Smooth muscle cell (in vitro differentiated cells): ENCODE measurements around the gene DSP. TPM values are rescaled to one million over a fixed set of nuclear protein-coding genes. Genes with fewer than 3 reads are reported as not detected.

Source experiments
- DNase-seq: peaks from one replicate; lab custom pipeline; 2025; ENCODE audit not compliant: unreplicated experiment; lab: John Stamatoyannopoulos, UW
- H2AFZ ChIP-seq: fragments of 200-600 bp; sonication (generic); 2 replicates; pipeline ENCODE4 v1.6.0; 2016; ENCODE audit warnings: antibody characterized with exemption, low read depth, mild to moderate bottlenecking
- H3F3A ChIP-seq: fragments of 200-600 bp; sonication (generic); 2 replicates; pipeline ENCODE4 v1.6.0; 2017; ENCODE audit warnings: antibody characterized with exemption, low read depth
- H3K27ac ChIP-seq: fragments of 200-600 bp; sonication (generic); 2 replicates; pipeline ENCODE4 v1.5.1; 2016; ENCODE audit warnings: low read depth, mild to moderate bottlenecking
- H3K27me3 ChIP-seq: fragments of 200-600 bp; sonication (generic); 2 replicates; pipeline ENCODE4 v1.6.1; 2016; ENCODE audit warnings: low read depth, mild to moderate bottlenecking
- H3K36me3 ChIP-seq: fragments of 200-600 bp; sonication (generic); 2 replicates; pipeline ENCODE4 v1.5.1; 2016; ENCODE audit warnings: low read depth
- H3K4me1 ChIP-seq: fragments of 200-600 bp; sonication (generic); 2 replicates; pipeline ENCODE4 v1.5.1; 2016; ENCODE audit warnings: low read depth
- H3K4me2 ChIP-seq: fragments of 200-600 bp; sonication (generic); 2 replicates; pipeline ENCODE4 v1.6.0; 2016; ENCODE audit warnings: mild to moderate bottlenecking
- H3K4me3 ChIP-seq: fragments of 200-600 bp; sonication (generic); 2 replicates; pipeline ENCODE4 v1.5.1; 2016; ENCODE audit warnings: mild to moderate bottlenecking
- H3K79me2 ChIP-seq: fragments of 200-600 bp; sonication (generic); 2 replicates; pipeline ENCODE4 v1.6.0; 2016; ENCODE audit warnings: low read depth, mild to moderate bottlenecking
- H3K9ac ChIP-seq: fragments of 200-600 bp; sonication (generic); 2 replicates; pipeline ENCODE4 v1.6.0; 2016; ENCODE audit warnings: low read depth
- H3K9me3 ChIP-seq: fragments of 200-600 bp; sonication (generic); replicated peaks from 2 replicates; pipeline ENCODE4 v1.5.1; 2016; ENCODE audit warnings: low read depth
- H4K20me1 ChIP-seq: fragments of 200-600 bp; sonication (generic); 2 replicates; pipeline ENCODE4 v1.6.0; 2016; ENCODE audit warnings: low read depth
- WGBS: methylation state at CpG from one replicate; pipeline ENCODE4 v1.1.7; 2016; ENCODE audit warnings: low lambda C conversion rate; 5-methylcytosine and 5-hydroxymethylcytosine counted together
- polyA plus RNA-seq: library from polyadenylated mRNA; unstranded; fragments of >200 nt; fragmentation: Nextera tagmentation; extraction: Ambion mirVana; gene quantifications from 2 replicates; pipeline ENCODE4 v1.2.1, GENCODE V29; 2016
- total RNA-seq: library from RNA; depleted of rRNA; stranded (reverse); fragments of >200 nt; gene quantifications from 2 replicates; pipeline ENCODE4 v1.2.3, GENCODE V29; 2014
- TF ChIP-seq, protein P1 (sequence below): fragments of 200-600 bp; sonication (generic); IDR thresholded peaks from 2 replicates; pipeline ENCODE4 v1.5.1; 2017; ENCODE audit warnings: borderline replicate concordance, mild to moderate bottlenecking, antibody characterized with exemption; ENCODE audit not compliant: insufficient read depth, poor library complexity, severe bottlenecking

Gene DSP
- total and polyA plus RNA-seq, 2 experiments from 2014 or later, result 64.1 to 347 TPM

- no peak overlapping the region for H2AFZ ChIP-seq
- WGBS, result 65% methylated on average over 11 of the region's 11 CpGs
These were observed 14.7 kb upstream of the DSP start for GRCh38 chr6:7526755-7527154.

DNA sequence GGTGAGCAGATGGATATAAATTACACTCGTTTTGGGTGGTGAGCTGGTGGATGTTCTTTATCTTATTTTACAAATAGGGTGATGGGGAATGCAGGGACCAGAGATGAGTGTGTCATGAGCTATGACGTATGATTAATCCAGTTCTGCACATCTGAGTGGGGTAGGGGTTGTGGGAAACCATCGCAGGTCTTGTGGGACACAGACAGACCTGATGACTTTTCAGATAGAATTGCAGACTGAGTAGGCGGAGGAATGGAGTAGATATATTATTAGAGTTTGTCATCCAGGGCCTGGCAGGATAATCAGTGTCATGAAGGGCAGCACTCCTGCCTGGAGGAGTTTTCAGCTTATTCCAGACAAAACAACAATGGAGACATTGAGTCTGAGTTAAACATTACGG lies 12.9 kb upstream of the DSP start:
- peaks cover 10% of the 10 kb centered on the region for H3F3A ChIP-seq
- no peaks in the 10 kb centered on the region for H3K9me3 ChIP-seq
- peak overlapping the region; percentile 83 for H3K9ac ChIP-seq
- H3K27me3 ChIP-seq, result no peaks in the 10 kb centered on the region
- no peak for DNase-seq
- peak overlapping the region; percentile 98 for H3K27ac ChIP-seq
- H3K79me2 ChIP-seq, result no peaks in the 10 kb centered on the region
- H3K4me3 ChIP-seq, result no peak overlapping the region
- no peaks in the 10 kb centered on the region for H4K20me1 ChIP-seq
- no peak overlapping the region for H2AFZ ChIP-seq
- 12% methylated on average over 5 of the region's 5 CpGs for WGBS
- peaks cover 22% of the 10 kb centered on the region for H3K4me1 ChIP-seq
- H3K36me3 ChIP-seq, result no peaks in the 10 kb centered on the region
- TF ChIP-seq, protein P1, sequence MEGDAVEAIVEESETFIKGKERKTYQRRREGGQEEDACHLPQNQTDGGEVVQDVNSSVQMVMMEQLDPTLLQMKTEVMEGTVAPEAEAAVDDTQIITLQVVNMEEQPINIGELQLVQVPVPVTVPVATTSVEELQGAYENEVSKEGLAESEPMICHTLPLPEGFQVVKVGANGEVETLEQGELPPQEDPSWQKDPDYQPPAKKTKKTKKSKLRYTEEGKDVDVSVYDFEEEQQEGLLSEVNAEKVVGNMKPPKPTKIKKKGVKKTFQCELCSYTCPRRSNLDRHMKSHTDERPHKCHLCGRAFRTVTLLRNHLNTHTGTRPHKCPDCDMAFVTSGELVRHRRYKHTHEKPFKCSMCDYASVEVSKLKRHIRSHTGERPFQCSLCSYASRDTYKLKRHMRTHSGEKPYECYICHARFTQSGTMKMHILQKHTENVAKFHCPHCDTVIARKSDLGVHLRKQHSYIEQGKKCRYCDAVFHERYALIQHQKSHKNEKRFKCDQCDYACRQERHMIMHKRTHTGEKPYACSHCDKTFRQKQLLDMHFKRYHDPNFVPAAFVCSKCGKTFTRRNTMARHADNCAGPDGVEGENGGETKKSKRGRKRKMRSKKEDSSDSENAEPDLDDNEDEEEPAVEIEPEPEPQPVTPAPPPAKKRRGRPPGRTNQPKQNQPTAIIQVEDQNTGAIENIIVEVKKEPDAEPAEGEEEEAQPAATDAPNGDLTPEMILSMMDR, result no peak
- peak overlapping the region; percentile 54 for H3K4me2 ChIP-seq

More at GRCh38 chr6:7526755-7527154, 14.7 kb upstream of the DSP start:
- H3K4me3 ChIP-seq, result no peak overlapping the region
- no peaks in the 10 kb centered on the region for H3K36me3 ChIP-seq
- peak overlapping the region; percentile 98 for H3K27ac ChIP-seq
- H3K27me3 ChIP-seq, result no peaks in the 10 kb centered on the region
- no peaks in the 10 kb centered on the region for H3K9me3 ChIP-seq
- H4K20me1 ChIP-seq, result no peaks in the 10 kb centered on the region
- H3F3A ChIP-seq, result peaks cover 10% of the 10 kb centered on the region
- no peaks in the 10 kb centered on the region for H3K79me2 ChIP-seq
- no peak for DNase-seq
- H3K4me2 ChIP-seq, result no peak overlapping the region
- H3K4me1 ChIP-seq, result peaks cover 9% of the 10 kb centered on the region
- peak overlapping the region; percentile 8 for H3K9ac ChIP-seq
- TF ChIP-seq, protein P1, result no peak

- TF ChIP-seq, protein P1, result no peak
- DNase-seq, result no peak
- Histone ChIP-seq H3K36me3 (no peaks in the 10 kb centered on the region), H2AFZ (no peak overlapping the region), H3K4me3 (no peak overlapping the region), H3K9ac (peak overlapping the region; percentile 83), H4K20me1 (no peaks in the 10 kb centered on the region), H3K4me2 (peak overlapping the region; percentile 54), H3K27ac (peak overlapping the region; percentile 98), H3K79me2 (no peaks in the 10 kb centered on the region), H3K4me1 (peaks cover 22% of the 10 kb centered on the region), H3K27me3 (no peaks in the 10 kb centered on the region), H3F3A (peaks cover 10% of the 10 kb centered on the region), H3K9me3 (no peaks in the 10 kb centered on the region)
- WGBS, result 19% methylated on average over 6 of the region's 6 CpGs
These were observed 12.3 kb upstream of the DSP start for GRCh38 chr6:7529141-7529540.

- peaks cover 10% of the 10 kb centered on the region for H3F3A ChIP-seq
- peak overlapping the region; percentile 22 for H3K9ac ChIP-seq
- H3K79me2 ChIP-seq, result no peaks in the 10 kb centered on the region
- H3K36me3 ChIP-seq, result no peaks in the 10 kb centered on the region
- no peaks in the 10 kb centered on the region for H4K20me1 ChIP-seq
- peak overlapping the region; percentile 67 for H2AFZ ChIP-seq
- TF ChIP-seq, protein P1, result no peak
- peak overlapping the region; percentile 46 for H3K4me2 ChIP-seq
- H3K9me3 ChIP-seq, result no peaks in the 10 kb centered on the region
- H3K4me3 ChIP-seq, result peak overlapping the region; percentile 13
- WGBS, result 38% methylated on average over 6 of the region's 6 CpGs
- H3K4me1 ChIP-seq, result peaks cover 22% of the 10 kb centered on the region
- H3K27ac ChIP-seq, result peak overlapping the region; percentile 98
- DNase-seq, result no peak
- no peaks in the 10 kb centered on the region for H3K27me3 ChIP-seq
These were observed 9.2 kb upstream of the DSP start for GRCh38 chr6:7532232-7532631.
